ENCODE data around the gene NDE1.
"Not testable (repeated sequence)": the region's sequence is repeated elsewhere in the genome, so short reads cannot be mapped to it uniquely, and the experiment has no call there.

NDE1 gene

DNA sequence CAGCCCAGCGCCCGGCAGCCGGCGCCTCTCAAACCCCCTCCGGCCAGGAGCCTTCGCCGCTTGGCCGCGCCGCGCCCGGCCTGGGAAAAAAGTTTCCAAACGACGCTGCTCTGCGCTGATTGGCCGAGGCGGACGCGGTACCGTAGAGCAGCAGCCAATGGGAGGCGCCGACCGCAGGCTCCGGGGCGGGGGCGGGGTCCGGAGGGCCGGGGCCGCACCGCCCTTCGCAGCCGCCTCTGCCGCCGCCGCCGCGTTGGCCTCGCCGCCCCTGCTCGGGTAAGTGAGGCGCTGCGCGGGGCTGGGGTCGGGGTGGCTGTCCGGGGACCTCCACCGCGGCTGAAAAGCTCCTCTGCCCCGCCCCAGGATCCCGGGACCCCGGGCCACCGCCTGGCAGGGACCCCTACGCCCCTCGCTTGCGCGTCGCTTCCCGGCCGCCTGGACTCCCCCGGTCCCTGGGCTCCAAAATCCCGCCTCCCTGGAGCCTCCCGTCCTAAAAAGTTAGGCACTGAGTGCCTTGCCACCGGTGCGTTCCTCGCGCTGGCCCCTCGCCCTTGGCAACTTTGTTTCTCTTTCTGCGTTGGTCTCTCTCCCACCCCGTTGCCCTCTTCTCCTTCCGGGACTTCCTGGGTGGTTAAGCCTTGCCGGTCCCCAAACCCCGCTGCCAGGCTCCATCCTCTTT, at the start of gene NDE1:
Gene NDE1 (plus strand): TSS at position 227 of the 679 bp plus-strand sequence. CDS start 14,534 bp downstream, outside the sequence.
- peak; percentile 83 for DNase-seq

DNA sequence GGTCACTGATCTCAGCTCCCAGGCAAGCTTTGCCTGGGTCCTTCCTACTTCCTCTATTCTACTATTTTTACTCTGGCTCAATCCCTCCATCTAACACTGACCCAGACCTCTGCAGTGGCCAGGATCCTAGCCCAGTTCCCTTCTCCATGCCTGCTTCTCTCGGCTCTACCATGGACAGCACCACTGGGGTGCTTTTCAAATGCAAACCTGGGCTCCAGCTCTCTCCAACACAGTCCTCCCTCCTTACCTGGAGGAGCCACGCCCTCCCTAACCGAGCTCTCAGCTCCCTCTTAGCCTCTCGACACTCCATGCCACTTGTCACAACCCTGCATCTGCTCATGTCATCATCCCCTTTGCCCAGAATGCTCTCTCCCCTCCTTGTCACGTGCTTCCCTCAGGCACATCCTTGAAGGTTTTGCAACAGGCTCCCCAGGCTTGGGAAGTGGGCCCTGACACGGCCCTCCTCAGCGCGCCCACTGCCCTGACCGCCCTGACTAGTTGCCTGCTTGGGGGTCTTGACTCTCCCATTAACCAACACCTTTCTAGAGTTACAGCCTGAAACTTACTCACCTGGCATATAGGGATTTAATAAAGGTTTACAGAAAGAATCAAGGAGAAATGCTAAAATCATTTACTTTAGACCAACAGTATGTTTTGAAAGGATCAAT, 48.7 kb upstream of the NDE1 start:
- no peak for DNase-seq

DNA sequence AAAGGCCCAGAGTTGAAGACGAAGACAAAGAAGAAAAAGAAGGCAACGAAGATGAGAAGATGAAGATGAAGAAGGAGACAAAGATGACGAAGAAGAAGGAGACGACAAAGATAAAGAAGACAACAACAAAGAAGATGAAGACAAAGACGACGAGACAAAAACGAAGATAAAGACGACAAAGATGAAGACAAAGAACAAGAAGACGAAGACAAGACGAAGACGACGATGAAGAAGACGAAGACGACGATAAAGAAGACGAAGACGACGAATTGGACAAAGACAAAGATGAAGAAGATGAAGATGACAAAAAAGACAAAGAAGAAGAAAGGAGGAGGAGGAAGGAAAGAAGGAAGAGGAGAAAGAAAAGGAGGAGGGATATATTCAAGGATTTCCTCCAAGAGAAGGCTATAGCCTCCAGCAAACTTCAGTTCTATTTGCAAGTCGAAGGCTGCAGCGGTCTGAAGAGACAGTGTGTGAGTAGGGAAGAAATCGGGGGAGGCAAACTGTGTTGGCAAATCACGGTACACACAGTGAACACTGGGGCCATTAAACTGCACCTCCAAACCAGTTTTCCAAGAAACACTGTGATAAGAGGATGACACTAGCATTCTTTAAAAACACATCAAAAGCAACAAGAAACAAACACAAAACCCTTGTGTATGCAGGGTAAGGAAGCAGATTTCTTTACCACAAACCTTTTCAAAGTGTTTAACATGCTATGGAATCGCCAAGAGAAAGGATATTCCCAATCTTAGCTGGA, 47.6 kb upstream of the NDE1 start:
- DNase-seq = no peak

DNA sequence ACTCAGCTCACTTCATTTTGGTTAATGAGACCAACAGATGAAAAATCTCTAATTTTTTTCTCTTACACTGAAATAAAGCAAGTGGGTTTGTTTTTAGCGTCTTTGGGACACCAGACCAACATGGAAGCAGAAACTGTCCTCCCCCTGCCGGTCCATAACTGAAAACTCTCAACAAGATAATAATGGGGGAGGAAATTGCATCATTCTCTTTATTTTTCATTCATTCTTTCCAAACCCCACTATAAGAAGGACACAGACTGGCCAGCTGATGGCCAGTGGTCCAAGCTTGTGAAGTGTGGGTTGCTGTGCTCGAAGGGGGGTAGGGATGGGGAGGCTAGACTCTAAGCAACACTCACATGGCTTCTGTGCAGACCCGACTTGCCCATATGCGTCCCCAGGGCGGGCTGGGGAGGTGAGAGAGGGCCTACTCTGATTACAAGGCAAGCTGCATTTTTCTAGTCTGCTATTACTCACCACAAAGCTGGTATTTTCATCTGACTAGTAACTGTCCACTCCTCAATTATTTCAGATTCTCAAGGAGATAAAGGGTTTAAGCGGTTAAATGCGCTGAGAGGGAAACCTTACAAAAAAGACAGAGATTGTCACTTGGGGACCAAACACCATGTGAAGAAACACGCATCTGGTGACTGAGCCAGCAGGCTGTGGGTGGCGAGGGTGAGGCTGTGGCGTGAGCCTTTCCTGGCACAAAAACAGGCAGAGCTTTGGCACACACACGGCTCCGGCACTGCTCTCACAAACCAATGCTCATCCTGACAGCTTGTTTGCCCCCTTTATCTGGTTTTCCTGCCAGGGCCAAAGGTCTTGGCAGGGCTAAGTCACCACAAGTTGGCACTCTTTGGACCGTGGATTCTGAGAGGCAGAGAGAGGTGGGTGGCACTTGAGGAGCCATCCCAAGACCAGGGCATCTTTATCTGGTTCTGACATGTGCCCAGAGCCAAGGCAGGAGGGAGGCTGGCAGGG, 45.3 kb upstream of the NDE1 start:
- no peak for DNase-seq

GRCh38 chr16:15605839-15606517, 44.1 kb upstream of the NDE1 start:
- DNase-seq = no peak

- DNase-seq = no peak
These were observed 43.4 kb upstream of the NDE1 start for GRCh38 chr16:15606518-15607220.

GRCh38 chr16:15607221-15607699, 42.8 kb upstream of the NDE1 start:
- not testable (repeated sequence) for DNase-seq

GRCh38 chr16:15607700-15608396, 42.2 kb upstream of the NDE1 start:
- DNase-seq = no peak

DNA sequence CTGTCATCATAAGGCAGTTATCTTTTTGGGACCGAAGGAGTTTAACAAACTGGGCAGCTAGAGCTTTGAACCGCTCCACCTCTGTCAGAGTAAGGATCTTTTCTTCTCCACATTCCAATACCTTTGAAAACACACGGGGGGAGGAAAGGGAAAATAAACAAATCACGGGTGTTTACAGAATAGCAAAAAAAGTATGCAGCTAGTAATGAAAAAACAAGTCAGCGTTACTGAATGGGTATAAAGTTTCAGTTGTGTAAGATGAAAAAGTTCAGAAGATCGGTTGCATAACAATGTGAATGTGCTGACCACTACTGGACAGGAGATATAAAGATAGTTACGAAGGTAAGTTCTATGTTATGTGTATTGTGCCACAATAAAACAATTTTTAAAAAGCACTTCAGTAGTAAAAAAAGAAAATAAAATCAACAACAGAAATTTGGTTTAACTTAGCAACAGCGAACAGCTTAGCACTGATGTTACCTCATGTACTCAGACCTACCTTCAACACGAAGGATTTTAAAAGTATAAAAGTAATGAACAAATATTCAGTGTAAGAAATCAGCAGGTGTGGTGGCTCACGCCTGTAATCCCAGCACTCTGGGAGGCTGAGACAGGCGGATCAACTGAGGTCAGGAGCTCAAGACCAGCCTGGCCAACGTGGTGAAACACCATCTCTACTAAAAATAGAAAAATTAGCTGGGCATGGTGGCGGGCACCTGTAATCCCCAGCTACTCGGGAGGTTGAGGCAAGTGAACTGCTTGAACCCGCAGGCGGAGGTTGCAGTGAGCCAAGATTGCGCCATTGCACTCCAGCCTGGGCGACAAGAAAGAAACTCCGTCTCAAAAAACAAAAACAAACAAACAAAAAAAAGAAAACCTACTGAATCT, 41.4 kb upstream of the NDE1 start:
- DNase-seq = no peak

GRCh38 chr16:15609286-15609649, 40.8 kb upstream of the NDE1 start:
- DNase-seq = no peak

DNA sequence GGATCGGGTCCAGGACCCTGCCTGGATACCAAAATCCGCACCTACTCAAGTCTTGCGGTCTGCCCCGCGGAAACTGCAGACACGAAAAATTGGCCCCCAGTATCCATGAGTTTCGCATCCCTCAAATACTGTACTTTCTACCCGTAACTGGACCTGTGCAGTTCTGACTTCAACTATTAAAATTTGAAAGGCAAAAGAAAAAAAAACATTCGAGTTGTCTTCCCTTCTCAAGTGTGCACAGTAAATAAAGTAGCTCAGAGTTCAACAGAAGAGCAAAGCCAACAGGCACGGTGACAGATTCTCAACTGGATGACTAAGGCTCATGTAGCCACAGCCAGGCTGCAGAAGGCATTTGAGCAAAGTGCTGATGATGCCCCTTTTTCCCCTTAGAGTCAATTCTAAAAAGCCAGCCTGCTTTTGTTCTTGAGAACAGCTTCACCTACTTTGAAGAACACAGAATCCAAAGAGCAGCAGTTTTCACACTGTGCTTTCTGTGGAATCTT, 39.6 kb upstream of the NDE1 start:
- no peak for DNase-seq

DNA sequence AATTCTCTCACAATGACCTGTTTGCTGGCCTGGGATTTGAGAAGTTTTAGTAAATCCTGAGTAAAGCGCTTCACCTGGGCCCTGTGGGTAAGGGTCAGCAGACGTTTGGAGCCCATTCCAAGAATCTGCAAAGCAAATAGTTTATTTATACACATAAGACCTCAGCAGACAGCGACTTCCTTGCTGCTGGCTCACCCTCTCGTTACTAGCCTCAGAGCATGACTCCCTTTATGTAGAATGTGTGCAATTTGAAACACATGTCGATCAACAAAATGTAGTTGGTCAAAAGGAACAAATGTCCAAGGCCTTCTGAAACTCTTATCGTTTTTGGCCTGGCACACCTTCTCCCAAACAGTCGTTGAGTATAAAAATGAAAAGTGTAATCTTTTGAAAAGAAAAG, 38.4 kb upstream of the NDE1 start:
- no peak for DNase-seq

DNA sequence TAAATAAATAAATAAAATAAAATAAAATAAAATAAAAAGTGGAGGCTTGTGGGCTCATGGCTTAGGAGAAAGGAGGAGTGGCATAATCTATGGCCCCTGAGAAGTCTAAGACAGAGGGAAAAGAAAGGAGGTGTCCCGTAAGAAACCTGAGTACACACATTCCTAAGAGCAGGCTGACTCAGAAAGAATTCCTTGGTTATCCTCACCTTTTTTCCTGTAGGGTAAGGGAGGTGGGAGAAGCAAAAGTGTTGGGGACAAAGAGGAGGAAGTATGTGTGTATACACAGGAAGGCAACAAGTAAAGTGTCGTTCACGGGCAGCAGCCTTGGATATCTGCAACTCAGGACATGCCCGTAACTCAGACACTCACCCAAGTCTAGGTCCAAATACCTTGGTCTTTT, 36.4 kb upstream of the NDE1 start:
- no peak for DNase-seq

DNA sequence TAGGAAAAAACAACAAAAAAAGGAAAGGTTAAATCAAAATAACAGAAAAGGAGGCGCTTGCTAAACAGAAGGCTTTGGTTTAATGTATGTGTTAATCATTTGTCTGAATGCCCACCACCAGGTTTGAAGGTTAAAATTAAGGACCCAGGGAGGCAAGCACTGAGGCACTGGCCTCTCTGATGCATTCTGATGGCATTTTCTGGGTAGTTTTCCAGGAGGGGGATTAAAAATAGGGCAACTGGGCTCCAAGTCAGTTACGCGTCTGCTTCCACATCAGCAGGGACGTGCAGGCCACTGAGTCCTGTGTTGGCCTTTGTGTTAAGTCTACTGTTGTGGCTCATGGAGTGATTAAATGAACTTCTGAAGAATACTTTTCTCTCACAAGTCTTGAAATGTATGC, 34.0 kb upstream of the NDE1 start:
- DNase-seq = no peak

- DNase-seq = no peak
These were observed 33.4 kb upstream of the NDE1 start for GRCh38 chr16:15616475-15617165.

DNA sequence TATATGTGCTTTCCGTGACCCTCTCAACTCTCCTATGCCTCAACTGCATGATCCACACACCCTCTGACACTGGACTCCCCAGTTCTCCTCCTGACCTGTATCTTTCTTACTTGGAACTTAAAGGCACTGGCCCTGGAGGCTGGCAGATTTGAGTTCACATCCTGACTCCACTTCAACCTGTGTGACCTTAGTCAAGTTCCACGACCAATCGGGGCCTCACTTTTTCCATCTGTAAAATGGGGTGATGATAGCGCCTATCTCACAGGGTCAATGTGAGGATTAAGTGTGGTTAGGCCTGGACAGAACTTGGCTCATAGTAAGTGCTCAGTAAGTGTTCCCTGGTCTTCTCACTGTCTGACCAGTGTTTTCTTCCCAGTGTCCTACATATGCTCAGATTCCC, 32.1 kb upstream of the NDE1 start:
- no peak for DNase-seq

- DNase-seq = no peak
These were observed 31.7 kb upstream of the NDE1 start for GRCh38 chr16:15618392-15618791.

- no peak for DNase-seq
These were observed 29.3 kb upstream of the NDE1 start for GRCh38 chr16:15620611-15621195.

Data from NCI-H1105 (cell line).